Breast epithelium (tissue), 3 donors: ENCODE results near the gene IDH3A.

ENCODE experiments used
- POLR2A ChIP-seq: fragments of 450-650 bp; IDR thresholded peaks from one replicate; pipeline ENCODE4 v1.6.1; 2016; ENCODE audit warnings: antibody characterized with exemption, mild to moderate bottlenecking, moderate library complexity
- POLR2AphosphoS5 ChIP-seq, 3 donors: sonication (generic); formaldehyde crosslinking; IDR thresholded peaks; one replicate each; pipeline ENCODE4 v1.6.1; 2017; ENCODE audit warnings: antibody characterized with exemption in 3 of 3

DNA sequence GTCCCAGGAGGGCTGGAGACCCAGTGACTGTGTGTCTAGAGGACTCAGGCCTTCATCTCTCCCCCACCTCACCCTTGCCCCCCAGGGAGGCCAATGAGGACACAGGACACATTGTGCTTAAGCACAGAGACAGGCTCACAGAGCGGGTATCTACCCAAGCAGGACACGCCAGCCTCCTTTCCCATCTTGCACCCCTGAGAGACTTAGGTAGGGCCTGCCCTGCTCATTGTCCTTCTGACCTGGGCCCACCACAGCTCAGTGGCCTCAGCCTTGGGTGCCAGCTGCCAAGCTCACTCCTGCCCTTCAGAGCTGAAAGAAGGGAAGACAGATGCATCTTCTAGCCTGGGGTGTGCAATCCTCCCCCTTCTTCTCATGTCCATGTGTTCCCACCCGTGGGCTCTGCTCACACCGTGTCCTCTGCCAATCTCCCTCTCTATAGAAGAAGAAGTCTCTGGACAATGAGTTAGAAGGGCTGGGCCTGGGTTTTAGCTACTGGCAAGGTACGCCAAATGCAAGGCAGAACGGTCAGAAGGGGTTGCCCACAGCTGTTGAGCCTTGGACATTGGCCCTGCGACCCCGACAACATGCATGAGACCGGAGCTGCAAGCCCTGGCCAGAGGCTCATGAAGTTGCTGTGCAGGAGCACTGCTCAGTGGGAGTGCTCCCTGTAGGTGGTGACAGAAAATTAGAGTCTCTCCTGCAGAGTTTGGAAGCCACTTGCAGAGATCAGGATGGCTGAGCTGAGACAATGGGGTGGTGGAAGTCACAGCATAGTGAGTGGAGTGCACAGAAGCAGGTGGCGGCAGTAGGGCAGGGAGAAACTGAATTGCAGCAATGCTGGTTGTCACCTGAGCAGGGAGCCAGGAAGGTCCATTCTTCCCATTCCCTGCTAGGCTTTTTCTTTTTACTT lies 52.4 kb downstream of the IDH3A start:
- TF ChIP-seq POLR2A = no peak
- no peak for TF ChIP-seq POLR2AphosphoS5 (IDR thresholded peaks at IDR 0.05)
